OCI-LY1 (cell line): ENCODE data around the gene PATE1.

ENCODE experiments used
- H2AFZ ChIP-seq: fragments of 200-600 bp; sonication (generic), shearing (Covaris generic); 2 replicates; pipeline ENCODE4 v1.6.0; 2014; ENCODE audit warnings: antibody characterized with exemption, mild to moderate bottlenecking, low read length
- H3F3A ChIP-seq: fragments of 200-600 bp; sonication (generic), shearing (Covaris generic); 2 replicates; pipeline ENCODE4 v1.6.0; 2014; ENCODE audit warnings: mild to moderate bottlenecking, antibody characterized with exemption, low read length, moderate library complexity; ENCODE audit not compliant: insufficient read depth
- H3K27ac ChIP-seq: fragments of 200-600 bp; sonication (generic); 2 replicates; pipeline ENCODE4 v1.5.1; 2014; ENCODE audit warnings: low read length, mixed run types, mild to moderate bottlenecking, low read depth; ENCODE audit not compliant: poor library complexity, severe bottlenecking
- H3K27me3 ChIP-seq: fragments of 200-600 bp; sonication (generic); 2 replicates; pipeline ENCODE4 v1.6.0; 2014; ENCODE audit warnings: antibody characterized with exemption, mild to moderate bottlenecking, low read length, moderate library complexity; ENCODE audit not compliant: insufficient read depth
- H3K36me3 ChIP-seq: fragments of 200-600 bp; sonication (generic); 2 replicates; pipeline ENCODE4 v1.6.1; 2014; ENCODE audit warnings: mild to moderate bottlenecking, antibody characterized with exemption, low read length, moderate library complexity, mixed read lengths; ENCODE audit not compliant: insufficient read depth
- H3K4me1 ChIP-seq: fragments of 200-600 bp; sonication (generic); 2 replicates; pipeline ENCODE4 v1.5.1; 2014; ENCODE audit warnings: mild to moderate bottlenecking, low read length, moderate library complexity; ENCODE audit not compliant: insufficient read depth, severe bottlenecking
- H3K4me2 ChIP-seq: fragments of 200-600 bp; sonication (generic), shearing (Covaris generic); 2 replicates; pipeline ENCODE4 v1.6.1; 2014; ENCODE audit warnings: low read length
- H3K4me3 ChIP-seq: fragments of 200-600 bp; sonication (generic); 2 replicates; pipeline ENCODE4 v1.5.1; 2014; ENCODE audit warnings: low read length, low read depth, mild to moderate bottlenecking, mixed read lengths; ENCODE audit not compliant: poor library complexity, severe bottlenecking
- H3K79me2 ChIP-seq: fragments of 200-600 bp; shearing (Covaris generic); 2 replicates; pipeline ENCODE4 v1.6.1; 2016; ENCODE audit warnings: mixed run types, low read length, mixed read lengths; ENCODE audit not compliant: insufficient read depth
- H3K9ac ChIP-seq: fragments of 200-600 bp; sonication (generic), shearing (Covaris generic); 2 replicates; pipeline ENCODE4 v1.6.1; 2014; ENCODE audit warnings: mild to moderate bottlenecking, low read length, mixed read lengths
- H3K9me2 ChIP-seq: fragments of 200-600 bp; sonication (generic), shearing (Covaris generic); 2 replicates; pipeline ENCODE4 v1.6.1; 2014; ENCODE audit warnings: low read depth, mild to moderate bottlenecking, low read length, mixed read lengths
- H3K9me3 ChIP-seq: fragments of 200-600 bp; shearing (Covaris generic); 2 replicates; pipeline ENCODE4 v1.6.1; 2014; ENCODE audit warnings: low read length, mixed read lengths
- H4K20me1 ChIP-seq: fragments of 200-600 bp; sonication (generic), shearing (Covaris generic); 2 replicates; pipeline ENCODE4 v1.6.0; 2016; ENCODE audit warnings: mild to moderate bottlenecking, low read length; ENCODE audit not compliant: insufficient read depth
- EZH2 ChIP-seq: fragments of 200-600 bp; sonication (generic), shearing (Covaris generic); IDR thresholded peaks from 2 replicates; pipeline ENCODE4 v1.8.0; 2017; ENCODE audit warnings: borderline replicate concordance, mixed run types, mild to moderate bottlenecking, antibody characterized with exemption, low read length, moderate library complexity, mixed read lengths
- TF ChIP-seq, protein P1 (sequence below): fragments of 200-600 bp; sonication (generic), shearing (Covaris generic); IDR thresholded peaks from 2 replicates; pipeline ENCODE4 v1.5.1; 2017; ENCODE audit warnings: mild to moderate bottlenecking, antibody characterized with exemption, low read length, moderate library complexity, mixed read lengths

Gene PATE1

GRCh38 chr11:125772834-125773505, 26.9 kb downstream of the PATE1 start:
- Histone ChIP-seq H3F3A (no peaks in the 10 kb centered on the region), H3K27ac (no peak overlapping the region), H4K20me1 (no peaks in the 10 kb centered on the region), H3K4me2 (no peak overlapping the region), H3K9ac (no peak overlapping the region), H3K27me3 (no peaks in the 10 kb centered on the region; the same call in 1 of the 2 replicates), H3K36me3 (no peaks in the 10 kb centered on the region), H3K9me2 (no peaks in the 10 kb centered on the region), H3K79me2 (no peaks in the 10 kb centered on the region), H2AFZ (no peak overlapping the region), H3K9me3 (no peaks in the 10 kb centered on the region), H3K4me1 (no peaks in the 10 kb centered on the region), H3K4me3 (no peak overlapping the region)
- TF ChIP-seq EZH2: no peak
- TF ChIP-seq, protein P1, sequence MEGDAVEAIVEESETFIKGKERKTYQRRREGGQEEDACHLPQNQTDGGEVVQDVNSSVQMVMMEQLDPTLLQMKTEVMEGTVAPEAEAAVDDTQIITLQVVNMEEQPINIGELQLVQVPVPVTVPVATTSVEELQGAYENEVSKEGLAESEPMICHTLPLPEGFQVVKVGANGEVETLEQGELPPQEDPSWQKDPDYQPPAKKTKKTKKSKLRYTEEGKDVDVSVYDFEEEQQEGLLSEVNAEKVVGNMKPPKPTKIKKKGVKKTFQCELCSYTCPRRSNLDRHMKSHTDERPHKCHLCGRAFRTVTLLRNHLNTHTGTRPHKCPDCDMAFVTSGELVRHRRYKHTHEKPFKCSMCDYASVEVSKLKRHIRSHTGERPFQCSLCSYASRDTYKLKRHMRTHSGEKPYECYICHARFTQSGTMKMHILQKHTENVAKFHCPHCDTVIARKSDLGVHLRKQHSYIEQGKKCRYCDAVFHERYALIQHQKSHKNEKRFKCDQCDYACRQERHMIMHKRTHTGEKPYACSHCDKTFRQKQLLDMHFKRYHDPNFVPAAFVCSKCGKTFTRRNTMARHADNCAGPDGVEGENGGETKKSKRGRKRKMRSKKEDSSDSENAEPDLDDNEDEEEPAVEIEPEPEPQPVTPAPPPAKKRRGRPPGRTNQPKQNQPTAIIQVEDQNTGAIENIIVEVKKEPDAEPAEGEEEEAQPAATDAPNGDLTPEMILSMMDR: no peak

DNA sequence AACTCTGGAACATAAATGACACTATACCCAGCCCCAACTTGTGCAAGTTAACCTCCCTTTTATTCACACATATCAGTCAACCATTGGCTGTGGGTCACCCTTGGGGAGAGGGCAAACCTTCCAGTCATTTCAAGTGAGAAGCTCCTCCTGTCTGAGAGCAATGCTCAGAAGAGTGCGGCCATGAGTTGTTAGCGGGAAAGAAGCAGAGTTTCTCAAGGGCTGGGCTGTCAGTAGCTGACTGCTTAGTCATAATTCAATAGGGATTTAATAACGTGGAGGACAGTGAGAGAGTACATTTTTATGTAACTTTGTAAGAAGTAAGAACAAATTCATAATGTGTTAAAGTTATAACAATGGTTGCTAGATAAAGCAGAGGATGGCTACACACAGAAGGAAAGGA, 27.4 kb downstream of the PATE1 start:
- TF ChIP-seq, protein P1: no peak
- TF ChIP-seq EZH2: no peak
- Histone ChIP-seq H2AFZ (no peak overlapping the region), H3K27ac (no peak overlapping the region), H3F3A (no peaks in the 10 kb centered on the region), H3K27me3 (no peaks in the 10 kb centered on the region; the same call in 1 of the 2 replicates), H3K4me1 (no peaks in the 10 kb centered on the region), H4K20me1 (no peaks in the 10 kb centered on the region), H3K9me3 (no peaks in the 10 kb centered on the region), H3K79me2 (no peaks in the 10 kb centered on the region), H3K4me2 (no peak overlapping the region), H3K9me2 (no peaks in the 10 kb centered on the region), H3K9ac (no peak overlapping the region), H3K36me3 (no peaks in the 10 kb centered on the region), H3K4me3 (no peak overlapping the region)

- Histone ChIP-seq H3K27ac (no peak overlapping the region), H3K36me3 (no peaks in the 10 kb centered on the region), H3K9ac (no peak overlapping the region), H2AFZ (no peak overlapping the region), H3K9me2 (no peaks in the 10 kb centered on the region), H3K4me3 (no peak overlapping the region), H3K4me1 (no peaks in the 10 kb centered on the region), H3K79me2 (no peaks in the 10 kb centered on the region), H3K4me2 (no peak overlapping the region), H3K27me3 (no peaks in the 10 kb centered on the region), H3F3A (no peaks in the 10 kb centered on the region), H3K9me3 (no peaks in the 10 kb centered on the region), H4K20me1 (no peaks in the 10 kb centered on the region)
- no peak for TF ChIP-seq EZH2
- TF ChIP-seq, protein P1: no peak
Observed at GRCh38 chr11:125777309-125777708, 31.2 kb downstream of the PATE1 start.
